Measurements from ENCODE around the gene FRMD5. TPM values are rescaled to one million over a fixed set of nuclear protein-coding genes. Genes with fewer than 3 reads are reported as not detected.
A peak's percentile ranks its signal among the peaks of the same experiment; 100 is the strongest.
"Not testable (repeated sequence)": the region's sequence is repeated elsewhere in the genome, so short reads cannot be mapped to it uniquely, and the experiment has no call there.

FRMD5 gene
- total RNA-seq: 0.89 and 1.5 TPM in 2 replicates

- DNase-seq (ENCODE audit: low read depth in 2 of 2): peak; percentile 92 to 97
Observed at GRCh38 chr15:44195151-44195740, at the start of gene FRMD5. Gene FRMD5 (minus strand): TSS chr15:44195271.

- DNase-seq (ENCODE audit: low read depth in 2 of 2): no peak
Observed at GRCh38 chr15:44243829-44244228, 48.8 kb upstream of the FRMD5 start.

- no peak for DNase-seq (ENCODE audit: low read depth in 2 of 2)
Observed at GRCh38 chr15:44243141-44243540, 48.1 kb upstream of the FRMD5 start.

GRCh38 chr15:44231842-44232241 lies 36.8 kb upstream of the FRMD5 start:
- peak in 1 of 2 donors; percentile 16 for DNase-seq (ENCODE audit: low read depth in 2 of 2)

GRCh38 chr15:44229301-44229700 lies 34.2 kb upstream of the FRMD5 start:
- DNase-seq (ENCODE audit: low read depth in 2 of 2): not testable (repeated sequence)

- no peak for DNase-seq (ENCODE audit: low read depth in 2 of 2)
Observed at GRCh38 chr15:44227584-44227983, 32.5 kb upstream of the FRMD5 start.

GRCh38 chr15:44227001-44227400 lies 31.9 kb upstream of the FRMD5 start:
- DNase-seq (ENCODE audit: low read depth in 2 of 2): not testable (repeated sequence)

- peak in 1 of 2 donors; percentile 56 for DNase-seq (ENCODE audit: low read depth in 2 of 2)
Observed at GRCh38 chr15:44222478-44222877, 27.4 kb upstream of the FRMD5 start.

GRCh38 chr15:44219073-44219472 lies 24.0 kb upstream of the FRMD5 start:
- DNase-seq (ENCODE audit: low read depth in 2 of 2): no peak

- DNase-seq (ENCODE audit: low read depth in 2 of 2): no peak
Observed at GRCh38 chr15:44216958-44217357, 21.9 kb upstream of the FRMD5 start.

- peak; percentile 25 to 78 for DNase-seq (ENCODE audit: low read depth in 2 of 2)
Observed at GRCh38 chr15:44215594-44215993, 20.5 kb upstream of the FRMD5 start.

- no peak for DNase-seq (ENCODE audit: low read depth in 2 of 2)
Observed at GRCh38 chr15:44208956-44209355, 13.9 kb upstream of the FRMD5 start.

- peak; percentile 59 to 91 for DNase-seq (ENCODE audit: low read depth in 2 of 2)
Observed at GRCh38 chr15:44207643-44208042, 12.6 kb upstream of the FRMD5 start.

- peak in 1 of 2 donors; percentile 28 for DNase-seq (ENCODE audit: low read depth in 2 of 2)
Observed at GRCh38 chr15:44199393-44199792, 4.3 kb upstream of the FRMD5 start.

GRCh38 chr15:44194323-44195150 lies 534 bp downstream of the FRMD5 start:
- peak in 1 of 2 donors; percentile 80 for DNase-seq (ENCODE audit: low read depth in 2 of 2)

GRCh38 chr15:44193651-44194322 lies 1.3 kb downstream of the FRMD5 start:
- peak in 1 of 2 donors; percentile 36 for DNase-seq (ENCODE audit: low read depth in 2 of 2)

GRCh38 chr15:44188795-44189194 lies 6.3 kb downstream of the FRMD5 start:
- DNase-seq (ENCODE audit: low read depth in 2 of 2): no peak

GRCh38 chr15:44186705-44187104 lies 8.4 kb downstream of the FRMD5 start:
- no peak for DNase-seq (ENCODE audit: low read depth in 2 of 2)

- no peak for DNase-seq (ENCODE audit: low read depth in 2 of 2)
Observed at GRCh38 chr15:44183363-44183762, 11.7 kb downstream of the FRMD5 start.

- no peak for DNase-seq (ENCODE audit: low read depth in 2 of 2)
Observed at GRCh38 chr15:44181410-44181809, 13.7 kb downstream of the FRMD5 start.

- DNase-seq (ENCODE audit: low read depth in 2 of 2): no peak
Observed at GRCh38 chr15:44177139-44177538, 17.9 kb downstream of the FRMD5 start.

- no peak for DNase-seq (ENCODE audit: low read depth in 2 of 2)
Observed at GRCh38 chr15:44173813-44174212, 21.3 kb downstream of the FRMD5 start.
